Colonic mucosa (tissue), 4 donors: ENCODE data around the gene CREG2. TPM values are rescaled to one million over a fixed set of nuclear protein-coding genes. Genes with fewer than 3 reads are reported as not detected.

Source experiments
- DNase-seq: peaks from one replicate; pipeline ENCODE4 v3.0.0-alpha.2; 2020
- H3K27ac ChIP-seq: fragments of 200-600 bp; one replicate; pipeline ENCODE4 v1.8.0; 2021
- H3K27me3 ChIP-seq: fragments of 200-600 bp; one replicate; pipeline ENCODE4 v1.8.0; 2021
- H3K36me3 ChIP-seq: fragments of 200-600 bp; one replicate; pipeline ENCODE4 v1.8.0; 2021
- H3K4me1 ChIP-seq: fragments of 200-600 bp; one replicate; pipeline ENCODE4 v1.8.0; 2021; ENCODE audit warnings: mild to moderate bottlenecking
- H3K4me3 ChIP-seq: fragments of 200-600 bp; one replicate; pipeline ENCODE4 v1.8.0; 2021
- H3K9ac ChIP-seq, 2 donors: one replicate each; pipeline ENCODE4 v1.7.0; 2013; ENCODE audit warnings: control low read depth in 2 of 2, low read depth in 2 of 2, low read length in 2 of 2
- H3K9me3 ChIP-seq: fragments of 200-600 bp; one replicate; pipeline ENCODE4 v1.8.0; 2021
- intact Hi-C: fragments of 100-400 bp; cut with DNase I; formaldehyde crosslinking; loops from one replicate; pipeline ENCODE4 v1.14.1; 2022
- total RNA-seq, 2 donors: library from RNA; stranded (reverse); fragmentation: NEBNext Ultra II Directional in 1 of 2; extraction: Animal tissue kit (Norgen Biotek cat#: 25700) in 1 of 2; gene quantifications; one replicate each; pipeline ENCODE4 v1.2.1, GENCODE V29; 2021
- TF ChIP-seq, protein P1 (sequence below): fragments of 200-600 bp; IDR thresholded peaks from one replicate; pipeline ENCODE4 v1.8.0; 2022; ENCODE audit warnings: antibody characterized with exemption, mild to moderate bottlenecking
- donor health status: healthy.
- donor health status: DM: no; HTN: no; CAD: no.
- donor health status: DM: no; HTN: no; CAD: no.

Gene CREG2
- total RNA-seq, 2 donors from 2014 or later: 0.56 TPM; not detected in 1

DNA sequence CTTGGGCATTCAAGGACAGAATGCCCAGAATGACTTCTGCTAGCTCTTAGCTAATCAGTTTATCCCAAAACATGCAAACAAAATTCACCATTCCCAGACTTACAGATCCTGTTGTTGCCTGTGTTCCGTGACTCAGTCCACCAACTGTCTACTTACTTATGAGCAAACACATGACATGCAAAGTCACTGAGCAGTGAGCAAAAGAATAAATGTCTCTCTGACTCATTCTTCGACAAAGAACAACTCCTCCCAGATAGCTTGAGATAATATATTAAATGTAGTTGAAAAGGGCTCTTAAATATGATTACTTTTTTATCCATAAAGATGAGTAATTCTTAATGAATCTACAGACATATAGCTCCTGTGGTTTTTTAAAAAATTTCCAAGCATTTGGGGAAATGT, 9.0 kb upstream of the CREG2 start:
- intact Hi-C loops: no loop called here
- no peak for DNase-seq
- Histone ChIP-seq H3K27ac (no peak overlapping the region), H3K27me3 (no peaks in the 10 kb centered on the region), H3K9ac (no peak overlapping the region), H3K4me3 (no peak overlapping the region), H3K4me1 (no peaks in the 10 kb centered on the region), H3K36me3 (no peaks in the 10 kb centered on the region), H3K9me3 (no peaks in the 10 kb centered on the region)
- TF ChIP-seq, protein P1, sequence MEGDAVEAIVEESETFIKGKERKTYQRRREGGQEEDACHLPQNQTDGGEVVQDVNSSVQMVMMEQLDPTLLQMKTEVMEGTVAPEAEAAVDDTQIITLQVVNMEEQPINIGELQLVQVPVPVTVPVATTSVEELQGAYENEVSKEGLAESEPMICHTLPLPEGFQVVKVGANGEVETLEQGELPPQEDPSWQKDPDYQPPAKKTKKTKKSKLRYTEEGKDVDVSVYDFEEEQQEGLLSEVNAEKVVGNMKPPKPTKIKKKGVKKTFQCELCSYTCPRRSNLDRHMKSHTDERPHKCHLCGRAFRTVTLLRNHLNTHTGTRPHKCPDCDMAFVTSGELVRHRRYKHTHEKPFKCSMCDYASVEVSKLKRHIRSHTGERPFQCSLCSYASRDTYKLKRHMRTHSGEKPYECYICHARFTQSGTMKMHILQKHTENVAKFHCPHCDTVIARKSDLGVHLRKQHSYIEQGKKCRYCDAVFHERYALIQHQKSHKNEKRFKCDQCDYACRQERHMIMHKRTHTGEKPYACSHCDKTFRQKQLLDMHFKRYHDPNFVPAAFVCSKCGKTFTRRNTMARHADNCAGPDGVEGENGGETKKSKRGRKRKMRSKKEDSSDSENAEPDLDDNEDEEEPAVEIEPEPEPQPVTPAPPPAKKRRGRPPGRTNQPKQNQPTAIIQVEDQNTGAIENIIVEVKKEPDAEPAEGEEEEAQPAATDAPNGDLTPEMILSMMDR: no peak

DNA sequence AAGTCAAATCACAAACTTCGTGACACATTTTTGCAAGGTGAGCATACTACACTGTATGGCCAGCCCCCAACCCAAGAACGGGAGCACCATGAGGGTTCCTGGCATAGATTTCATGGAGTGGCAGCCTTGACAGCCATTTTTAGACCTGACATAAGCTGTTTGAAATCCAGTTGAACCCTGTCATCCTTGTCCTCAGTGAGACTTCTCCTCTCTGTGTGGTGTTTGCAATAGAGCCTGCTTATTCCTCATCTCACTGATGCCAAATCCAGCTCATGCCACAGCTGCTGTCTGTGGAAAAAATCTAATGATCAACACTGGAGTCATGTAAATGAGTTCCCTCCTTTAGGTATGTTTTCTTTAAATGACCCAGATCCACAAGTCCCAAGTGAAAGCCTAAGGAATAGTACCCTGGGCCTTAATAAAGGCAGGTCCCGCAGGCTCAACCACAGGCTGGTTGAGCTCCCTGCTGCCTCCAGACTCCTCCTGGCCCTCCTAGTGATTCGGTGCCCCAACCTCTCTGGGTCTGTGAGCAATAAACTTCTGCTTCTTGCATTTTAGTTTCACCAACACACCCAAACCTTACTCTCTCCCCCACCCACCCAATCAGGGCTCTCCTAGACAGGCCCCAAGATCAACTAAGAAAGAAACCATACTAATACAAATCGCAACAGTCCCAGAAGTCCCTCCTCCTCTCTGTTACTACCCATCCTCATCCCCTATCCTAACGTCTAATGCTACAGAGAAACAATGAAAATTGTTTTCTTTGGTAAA, 8.4 kb upstream of the CREG2 start:
- Histone ChIP-seq H3K4me1 (no peaks in the 10 kb centered on the region), H3K9ac (no peak overlapping the region), H3K4me3 (no peak overlapping the region), H3K27me3 (no peaks in the 10 kb centered on the region), H3K9me3 (no peaks in the 10 kb centered on the region), H3K36me3 (no peaks in the 10 kb centered on the region), H3K27ac (no peak overlapping the region)
- DNase-seq: no peak
- intact Hi-C loops: no loop called here
- TF ChIP-seq, protein P1: no peak

DNA sequence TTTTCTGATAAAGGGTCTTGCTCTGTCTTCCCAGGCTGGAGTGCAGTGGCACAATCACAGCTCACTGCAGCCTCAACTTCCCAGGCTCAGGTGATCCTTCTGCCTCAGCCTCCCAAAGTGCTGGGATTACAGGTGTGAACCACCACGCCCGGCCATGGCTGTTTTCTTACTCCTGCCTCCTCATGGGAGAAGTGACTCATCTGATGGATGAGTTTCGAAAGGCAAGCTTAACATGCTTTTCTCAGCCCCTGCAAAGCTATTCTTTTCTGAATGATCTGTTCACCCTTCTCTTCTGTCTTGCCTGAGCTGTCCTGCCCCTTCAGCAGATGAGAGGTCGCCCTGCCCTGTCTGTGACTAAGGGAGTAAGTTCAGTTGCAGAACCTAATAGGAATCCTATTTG, 929 bp upstream of the CREG2 start:
- Histone ChIP-seq H3K9me3 (no peaks in the 10 kb centered on the region), H3K36me3 (no peaks in the 10 kb centered on the region), H3K27me3 (peaks cover 30% of the 10 kb centered on the region), H3K9ac (no peak overlapping the region), H3K4me3 (no peak overlapping the region), H3K27ac (no peak overlapping the region), H3K4me1 (peaks cover 4% of the 10 kb centered on the region)
- TF ChIP-seq, protein P1: no peak
- intact Hi-C loops: no loop called here
- DNase-seq: no peak

DNA sequence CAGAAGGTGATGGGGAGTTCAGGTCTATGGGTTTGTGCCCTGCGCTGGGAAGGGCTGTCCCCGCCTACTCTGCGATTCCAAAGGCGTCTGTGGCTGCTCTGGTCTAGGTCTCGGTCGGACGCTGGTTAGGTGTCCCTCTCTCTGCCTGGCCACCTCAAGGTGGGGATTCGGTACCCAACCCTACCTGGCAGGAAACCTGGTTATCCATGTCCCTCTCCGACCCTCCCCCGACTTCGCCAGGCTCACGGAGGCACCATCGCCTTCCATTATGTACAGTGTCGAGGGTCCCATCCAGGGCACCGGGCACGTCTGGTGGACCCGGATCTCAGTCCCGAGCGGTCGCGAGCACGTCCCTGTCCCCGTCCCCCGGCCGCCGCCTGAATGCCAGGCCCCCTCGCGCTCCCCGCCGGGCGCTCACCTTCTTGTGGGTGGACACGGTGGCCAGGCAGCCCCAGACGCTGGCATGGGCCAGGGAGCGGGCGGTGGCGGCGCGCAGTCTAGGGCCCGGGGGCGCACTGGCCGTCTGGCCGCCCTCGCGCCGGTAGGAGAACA, 628 bp downstream of the CREG2 start:
- DNase-seq: no peak
- H3K9me3 ChIP-seq: no peaks in the 10 kb centered on the region
- no peak overlapping the region for H3K9ac ChIP-seq
- H3K4me1 ChIP-seq: peaks cover 4% of the 10 kb centered on the region
- intact Hi-C loops: no loop called here
- peaks cover 30% of the 10 kb centered on the region for H3K27me3 ChIP-seq
- H3K27ac ChIP-seq: no peak overlapping the region
- TF ChIP-seq, protein P1: no peak
- H3K36me3 ChIP-seq: no peaks in the 10 kb centered on the region
- H3K4me3 ChIP-seq: peak overlapping the region; percentile 29

DNA sequence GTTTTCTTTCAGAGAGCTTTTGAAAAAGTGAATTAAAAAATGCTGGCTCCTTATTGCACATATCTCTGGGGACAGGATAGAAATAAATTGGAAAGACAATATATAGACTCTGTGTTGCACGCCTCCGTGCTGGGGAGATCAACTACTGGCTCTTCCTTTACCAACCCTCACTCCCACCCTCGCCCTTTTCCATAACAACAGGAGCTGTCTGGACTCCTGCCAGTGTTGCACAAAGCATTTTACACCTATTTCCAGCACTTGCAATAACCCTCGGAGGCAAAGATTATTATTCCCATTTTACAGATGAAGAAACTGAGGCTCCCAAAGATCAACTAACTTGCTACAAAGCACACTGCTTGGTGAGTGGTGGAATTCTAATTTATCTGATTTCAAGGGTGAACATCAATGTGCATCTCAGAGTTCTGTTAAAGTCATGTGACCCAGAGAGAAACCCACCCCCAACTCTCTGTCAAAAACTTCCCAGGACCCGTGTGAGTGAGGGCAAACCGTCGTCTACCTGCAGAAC, 4.2 kb downstream of the CREG2 start:
- Histone ChIP-seq H3K9ac (no peak overlapping the region), H3K4me1 (peaks cover 4% of the 10 kb centered on the region), H3K36me3 (no peaks in the 10 kb centered on the region), H3K27ac (no peak overlapping the region), H3K4me3 (no peak overlapping the region), H3K9me3 (no peaks in the 10 kb centered on the region), H3K27me3 (peaks cover 24% of the 10 kb centered on the region)
- intact Hi-C loops: no loop called here
- TF ChIP-seq, protein P1: no peak
- DNase-seq: no peak
